Suppressor macrophage treated with lipopolysaccharide for 4 hours (primary cell): ENCODE measurements around the gene MED10.
"Not testable (repeated sequence)": the region's sequence is repeated elsewhere in the genome, so short reads cannot be mapped to it uniquely, and the experiment has no call there.

Experiments
- DNase-seq: peaks from one replicate; pipeline ENCODE4 v3.0.0-alpha.2; 2020

MED10 gene

GRCh38 chr5:6372251-6373080 lies 5.9 kb downstream of the MED10 start:
- DNase-seq = no peak

GRCh38 chr5:6371079-6371810 lies 7.1 kb downstream of the MED10 start:
- no peak for DNase-seq

GRCh38 chr5:6370580-6370979 lies 7.8 kb downstream of the MED10 start:
- DNase-seq = no peak

GRCh38 chr5:6365977-6366590 lies 12.3 kb downstream of the MED10 start:
- DNase-seq = no peak

GRCh38 chr5:6365142-6365976 lies 13.0 kb downstream of the MED10 start:
- DNase-seq = no peak

DNA sequence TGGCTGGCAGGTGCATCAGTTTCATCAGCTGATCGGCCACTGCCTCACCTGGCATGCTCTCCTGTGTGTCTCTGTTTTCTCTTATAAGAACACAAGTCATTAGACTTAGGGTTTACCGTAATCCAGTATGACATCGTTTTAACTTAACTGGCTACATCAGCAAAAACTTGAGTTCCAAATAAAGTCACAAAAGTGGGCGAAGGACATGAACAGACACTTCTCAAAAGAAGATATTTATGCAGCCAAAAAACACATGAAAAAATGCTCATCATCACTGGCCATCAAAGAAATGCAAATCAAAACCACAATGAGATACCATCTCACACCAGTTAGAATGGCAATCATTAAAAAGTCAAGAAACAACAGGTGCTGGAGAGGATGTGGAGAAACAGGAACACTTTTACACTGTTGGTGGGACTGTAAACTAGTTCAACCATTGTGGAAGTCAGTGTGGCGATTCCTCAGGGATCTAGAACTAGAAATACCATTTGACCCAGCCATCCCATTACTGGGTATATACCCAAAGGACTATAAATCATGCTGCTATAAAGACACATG lies 14.8 kb downstream of the MED10 start:
- DNase-seq = not testable (repeated sequence)

DNA sequence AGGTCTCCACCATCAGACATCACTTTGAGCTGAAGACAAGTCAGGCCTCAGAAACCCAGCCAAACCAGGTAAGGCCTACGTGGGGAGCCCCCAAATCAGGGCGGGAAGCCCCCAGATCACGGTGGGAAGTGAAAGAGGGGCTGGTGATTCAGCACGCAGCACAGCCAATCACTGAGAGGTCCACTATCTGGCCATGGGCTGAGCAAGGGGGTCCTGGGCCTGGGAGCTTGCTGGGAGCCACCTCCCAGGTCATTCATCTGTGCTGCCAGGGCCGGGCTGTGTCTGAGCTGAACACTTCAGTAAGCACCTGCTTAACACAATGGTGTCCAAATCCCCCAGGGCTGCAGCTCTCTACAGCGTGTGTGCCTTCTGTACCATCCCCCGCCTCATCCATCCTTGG lies 15.5 kb downstream of the MED10 start:
- DNase-seq = no peak

DNA sequence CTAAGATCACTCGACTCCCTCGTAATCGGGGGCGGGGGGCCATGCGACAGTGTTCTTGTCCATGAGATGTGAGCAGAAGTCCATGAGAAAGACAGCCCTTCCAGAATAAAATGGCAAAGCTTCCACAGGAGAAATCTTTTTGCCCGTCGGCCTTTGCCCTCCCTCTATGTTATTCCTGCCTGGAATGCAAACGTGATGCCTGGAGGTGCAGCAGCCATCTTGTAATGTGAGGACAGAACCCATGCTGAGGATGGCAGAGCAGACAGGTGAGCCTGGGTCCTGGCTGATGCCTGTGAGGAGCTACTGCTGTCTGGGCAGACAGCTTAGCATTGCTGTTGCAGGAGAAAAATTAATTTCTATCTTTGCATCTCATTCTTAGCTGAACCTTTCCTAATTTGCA lies 17.2 kb downstream of the MED10 start:
- no peak for DNase-seq

DNA sequence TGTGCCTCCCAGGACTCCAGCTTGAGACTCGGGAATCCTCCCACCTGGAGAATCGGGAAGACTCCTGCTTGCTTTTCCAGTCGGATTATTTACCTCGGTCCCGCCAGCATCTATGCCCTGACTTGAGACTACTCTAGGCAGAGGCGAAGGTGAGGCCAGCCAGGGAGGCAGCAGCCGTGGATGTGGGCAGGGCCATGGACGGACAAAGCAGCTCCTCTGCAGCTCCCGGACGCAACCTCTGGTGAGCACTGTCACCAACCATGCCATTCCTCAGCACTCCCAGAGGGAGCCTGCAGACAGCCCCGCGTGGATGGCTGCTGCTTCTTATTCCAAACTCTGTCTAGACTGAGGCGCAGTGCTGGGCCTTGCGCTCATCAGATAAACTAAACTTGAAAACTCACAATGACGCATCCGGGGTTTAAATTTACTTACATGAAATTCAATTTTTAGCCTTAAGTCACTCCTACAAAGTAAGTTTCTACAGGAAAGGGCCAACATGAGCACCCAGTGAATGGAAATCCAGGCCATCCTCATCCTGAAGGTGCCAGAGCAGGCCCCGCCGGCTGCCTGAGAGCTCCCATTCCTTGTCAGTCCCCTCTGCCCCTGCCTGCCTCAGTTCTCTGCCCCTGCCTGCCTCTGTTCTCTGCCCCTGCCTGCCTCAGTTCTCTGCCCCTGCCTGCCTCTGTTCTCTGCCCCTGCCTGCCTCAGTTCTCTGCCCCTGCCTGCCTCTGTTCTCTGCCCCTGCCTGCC lies 17.8 kb downstream of the MED10 start:
- no peak for DNase-seq

- DNase-seq = no peak
These were observed 18.6 kb downstream of the MED10 start for GRCh38 chr5:6359555-6360322.

GRCh38 chr5:6358434-6358820 lies 19.9 kb downstream of the MED10 start:
- DNase-seq = no peak

- DNase-seq = not testable (repeated sequence)
These were observed 20.4 kb downstream of the MED10 start for GRCh38 chr5:6357817-6358433.

DNA sequence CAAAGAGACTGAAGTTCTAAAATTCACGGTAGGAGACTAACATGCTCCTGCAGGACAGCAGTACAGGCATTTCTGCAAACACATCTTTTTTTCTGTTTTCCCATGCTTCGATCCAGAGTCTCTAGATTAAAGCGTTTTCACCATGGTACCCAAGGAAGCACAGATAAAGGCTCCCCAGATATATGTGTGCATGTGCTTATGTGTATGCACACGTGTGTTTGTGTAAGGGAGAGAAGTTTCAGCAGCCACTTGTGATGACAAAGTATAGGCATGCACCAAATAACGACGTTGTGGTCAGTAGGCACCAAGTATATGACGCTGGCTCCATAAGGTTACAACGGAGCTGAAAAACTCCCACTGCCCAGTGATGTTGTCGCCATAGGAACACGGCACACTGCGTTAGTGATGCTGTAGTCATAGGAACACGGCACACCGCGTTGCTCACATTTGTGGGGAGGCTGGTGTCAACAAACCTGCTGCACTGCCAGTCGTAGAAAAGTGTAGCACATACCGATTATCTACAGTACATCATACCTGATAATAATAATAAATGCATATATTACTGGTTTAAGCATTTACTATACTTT lies 21.7 kb downstream of the MED10 start:
- no peak for DNase-seq

DNA sequence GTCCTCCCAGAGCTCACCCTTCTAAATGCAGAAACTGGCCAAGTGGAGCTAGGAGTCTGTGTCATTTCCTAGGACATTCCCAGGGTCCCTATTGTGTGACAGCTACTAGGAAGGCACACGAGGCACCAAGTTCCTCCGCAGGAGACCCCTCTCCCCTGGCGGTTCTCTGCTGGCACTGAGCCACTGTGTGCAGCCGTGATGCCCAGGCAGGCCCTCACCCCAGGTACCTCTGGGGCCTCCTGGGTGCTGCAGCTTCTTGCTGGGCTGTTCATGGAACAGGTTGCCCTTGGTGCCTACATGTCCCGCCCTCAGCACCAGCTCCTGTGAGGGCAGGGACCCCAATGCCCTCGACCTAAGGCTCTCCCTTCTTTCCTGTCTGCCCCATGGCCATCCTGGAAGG lies 23.1 kb downstream of the MED10 start:
- no peak for DNase-seq

GRCh38 chr5:6354848-6355247 lies 23.5 kb downstream of the MED10 start:
- DNase-seq = no peak

DNA sequence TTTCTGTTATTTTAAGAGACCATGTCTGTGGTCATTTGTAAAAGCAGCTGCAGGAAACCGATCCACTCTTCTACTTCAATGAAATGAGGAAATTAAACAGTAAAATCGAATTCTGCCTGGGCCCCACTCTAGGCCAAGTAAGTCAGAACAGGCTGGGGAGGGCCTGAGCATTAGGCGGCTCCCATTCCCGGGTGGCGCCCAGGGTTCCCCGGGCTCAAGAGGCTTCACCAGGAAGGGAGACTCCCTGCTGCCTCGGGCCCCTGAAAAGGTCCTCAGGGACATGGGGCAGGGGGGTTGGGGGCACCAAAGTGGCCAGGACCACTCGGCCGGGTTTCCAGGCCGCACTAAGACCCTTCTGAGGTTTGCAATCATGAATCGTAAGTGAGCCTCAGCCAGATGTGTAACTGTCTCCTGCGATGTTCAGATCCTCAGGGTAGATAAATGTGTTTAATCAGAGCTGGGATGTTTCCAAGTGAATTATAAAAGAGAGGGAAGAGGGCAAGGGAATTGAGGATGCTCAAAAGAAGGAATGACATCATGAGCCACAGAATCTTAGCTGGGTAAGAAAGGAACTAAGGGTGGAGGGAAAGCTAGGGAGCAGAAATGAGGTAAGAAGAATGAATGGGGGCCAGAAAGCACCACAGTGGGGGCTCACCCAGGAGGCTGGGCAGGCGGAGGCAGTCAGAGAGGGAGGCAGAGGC lies 24.6 kb downstream of the MED10 start:
- DNase-seq = no peak

GRCh38 chr5:6350277-6351090 lies 27.9 kb downstream of the MED10 start:
- no peak for DNase-seq

DNA sequence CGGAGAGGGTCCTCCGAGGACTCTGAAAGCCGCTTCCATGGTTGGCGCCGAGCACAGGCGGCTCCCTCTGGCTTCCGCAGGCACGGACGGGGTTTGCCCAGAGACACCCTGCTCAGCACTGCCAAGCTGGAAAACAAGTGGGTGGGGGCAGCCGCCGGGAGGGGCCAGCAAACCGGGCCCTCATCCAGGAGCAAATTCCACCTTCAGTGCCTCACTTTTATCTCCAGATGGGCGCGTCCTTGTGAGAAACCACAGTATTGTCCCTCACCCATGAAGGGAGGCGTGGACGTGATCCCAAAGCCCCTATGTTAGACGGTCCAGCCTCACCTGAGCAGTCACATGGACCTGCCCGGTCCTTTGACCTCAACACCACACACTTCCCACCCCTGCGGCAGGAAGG lies 29.0 kb downstream of the MED10 start:
- no peak for DNase-seq
